ENCODE results near the gene HDAC9. TPM values are rescaled to one million over a fixed set of nuclear protein-coding genes. Genes with fewer than 3 reads are reported as not detected.

HDAC9 gene
- total RNA-seq, 1 donor from 2014 or later, result 28.6 TPM

DNA sequence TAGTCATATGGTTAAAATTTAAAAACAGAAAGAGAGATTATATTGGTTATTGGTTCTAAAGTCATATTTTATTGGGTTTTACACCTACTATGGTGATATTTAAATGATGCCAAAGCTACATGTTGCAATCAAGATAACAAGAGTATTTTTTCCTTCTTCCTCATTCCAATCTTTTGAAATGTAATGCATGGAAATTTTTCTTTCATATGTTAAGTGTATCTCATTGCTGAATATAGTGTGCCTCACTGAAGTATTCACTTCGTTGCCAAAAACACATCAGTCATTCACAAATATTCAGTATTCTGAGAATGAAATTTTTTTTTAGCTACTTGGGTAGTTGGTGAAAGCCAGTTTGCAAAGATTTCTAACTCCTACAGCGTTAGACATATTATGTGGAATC lies 19.5 kb downstream of the HDAC9 start:
- no peaks in the 10 kb centered on the region for H3K27me3 Mint-ChIP-seq (ENCODE audit: insufficient read depth, low read depth)
- Histone ChIP-seq H3K9me3 (ENCODE audit: low read depth) (no peaks in the 10 kb centered on the region), H3K27me3 (no peaks in the 10 kb centered on the region), H3K4me2 (no peak overlapping the region), H4K20me1 (ENCODE audit: low read depth) (no peaks in the 10 kb centered on the region), H3K9ac (no peak overlapping the region), H2AFZ (replicated peaks) (no peak overlapping the region), H3F3A (ENCODE audit: low read depth) (no peaks in the 10 kb centered on the region), H3K79me2 (ENCODE audit: low read depth) (no peaks in the 10 kb centered on the region), H3K4me3 (no peak overlapping the region), H3K4me1 (peaks cover 6% of the 10 kb centered on the region), H3K27ac (no peak overlapping the region), H3K36me3 (no peaks in the 10 kb centered on the region)
- TF ChIP-seq, protein P1, sequence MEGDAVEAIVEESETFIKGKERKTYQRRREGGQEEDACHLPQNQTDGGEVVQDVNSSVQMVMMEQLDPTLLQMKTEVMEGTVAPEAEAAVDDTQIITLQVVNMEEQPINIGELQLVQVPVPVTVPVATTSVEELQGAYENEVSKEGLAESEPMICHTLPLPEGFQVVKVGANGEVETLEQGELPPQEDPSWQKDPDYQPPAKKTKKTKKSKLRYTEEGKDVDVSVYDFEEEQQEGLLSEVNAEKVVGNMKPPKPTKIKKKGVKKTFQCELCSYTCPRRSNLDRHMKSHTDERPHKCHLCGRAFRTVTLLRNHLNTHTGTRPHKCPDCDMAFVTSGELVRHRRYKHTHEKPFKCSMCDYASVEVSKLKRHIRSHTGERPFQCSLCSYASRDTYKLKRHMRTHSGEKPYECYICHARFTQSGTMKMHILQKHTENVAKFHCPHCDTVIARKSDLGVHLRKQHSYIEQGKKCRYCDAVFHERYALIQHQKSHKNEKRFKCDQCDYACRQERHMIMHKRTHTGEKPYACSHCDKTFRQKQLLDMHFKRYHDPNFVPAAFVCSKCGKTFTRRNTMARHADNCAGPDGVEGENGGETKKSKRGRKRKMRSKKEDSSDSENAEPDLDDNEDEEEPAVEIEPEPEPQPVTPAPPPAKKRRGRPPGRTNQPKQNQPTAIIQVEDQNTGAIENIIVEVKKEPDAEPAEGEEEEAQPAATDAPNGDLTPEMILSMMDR (IDR thresholded peaks at IDR 0.05), result no peak
- TF ChIP-seq EZH2phosphoT487 (IDR thresholded peaks at IDR 0.05), result no peak
- no peak for TF ChIP-seq EZH2 (IDR thresholded peaks at IDR 0.05)
- H3K4me3 Mint-ChIP-seq, result no peak overlapping the region
- no peak for DNase-seq (ENCODE audit: low spot score)
- H3K36me3 Mint-ChIP-seq, result no peaks in the 10 kb centered on the region
- peaks cover 3% of the 10 kb centered on the region for H3K4me1 Mint-ChIP-seq
- H3K27ac Mint-ChIP-seq, result no peak overlapping the region
- no peaks in the 10 kb centered on the region for H3K9me3 Mint-ChIP-seq

DNA sequence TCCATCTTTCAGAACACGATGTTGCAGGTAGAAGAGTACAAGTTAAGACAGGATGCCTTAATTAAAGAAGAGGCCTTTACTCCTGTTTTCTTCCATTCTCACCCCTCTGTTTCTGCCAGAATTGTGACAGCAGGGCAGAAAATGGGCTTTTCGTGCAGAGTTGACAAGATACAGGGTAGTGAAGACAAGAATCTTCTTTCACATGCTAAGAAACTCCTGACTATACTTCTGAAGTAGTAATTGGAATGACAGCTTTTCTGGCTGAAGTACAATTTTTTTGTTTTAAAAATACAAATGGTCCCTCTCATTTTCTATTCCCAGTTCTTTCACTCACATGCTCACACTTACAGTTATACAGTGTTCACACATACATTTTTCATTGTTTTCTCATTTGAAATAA lies 22.1 kb downstream of the HDAC9 start:
- H3K9ac ChIP-seq, result no peak overlapping the region
- DNase-seq (ENCODE audit: low spot score), result no peak
- Mint-ChIP-seq H3K36me3 (no peaks in the 10 kb centered on the region), H3K4me1 (peaks cover 11% of the 10 kb centered on the region), H3K9me3 (no peaks in the 10 kb centered on the region), H3K27me3 (ENCODE audit: insufficient read depth, low read depth) (no peaks in the 10 kb centered on the region), H3K27ac (no peak overlapping the region), H3K4me3 (no peak overlapping the region)
- H3K4me3 ChIP-seq, result no peak overlapping the region
- H3F3A ChIP-seq (ENCODE audit: low read depth), result no peaks in the 10 kb centered on the region
- H3K27me3 ChIP-seq, result no peaks in the 10 kb centered on the region
- H3K27ac ChIP-seq, result no peak overlapping the region
- no peaks in the 10 kb centered on the region for H3K36me3 ChIP-seq
- no peaks in the 10 kb centered on the region for H3K9me3 ChIP-seq (ENCODE audit: low read depth)
- peaks cover 17% of the 10 kb centered on the region for H3K4me1 ChIP-seq
- no peaks in the 10 kb centered on the region for H4K20me1 ChIP-seq (ENCODE audit: low read depth)
- TF ChIP-seq, protein P1 (IDR thresholded peaks at IDR 0.05), result no peak
- TF ChIP-seq EZH2phosphoT487 (IDR thresholded peaks at IDR 0.05) (no peak), EZH2 (IDR thresholded peaks at IDR 0.05) (no peak)
- no peak overlapping the region for H2AFZ ChIP-seq (replicated peaks)
- H3K4me2 ChIP-seq, result no peak overlapping the region
- no peaks in the 10 kb centered on the region for H3K79me2 ChIP-seq (ENCODE audit: low read depth)

DNA sequence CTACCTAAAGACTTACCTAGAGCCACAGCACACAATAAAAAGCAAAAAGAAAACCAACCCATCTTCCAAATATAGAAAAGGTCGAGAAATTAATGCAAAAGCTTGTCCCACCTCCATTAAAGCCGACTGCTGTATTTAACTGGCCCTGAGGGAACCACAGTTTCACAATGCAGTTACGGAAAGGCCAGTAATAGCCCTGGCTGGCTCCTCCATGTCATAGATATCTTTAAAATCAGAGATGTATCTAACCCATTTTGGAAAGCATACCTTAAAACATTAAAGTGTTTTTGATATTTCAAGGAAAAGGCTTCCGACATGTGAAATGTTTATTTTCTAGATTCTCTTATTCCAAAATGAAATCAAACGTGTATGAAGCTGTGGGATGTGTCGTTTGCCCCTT lies 23.0 kb downstream of the HDAC9 start:
- no peak overlapping the region for H3K9ac ChIP-seq
- no peak overlapping the region for H3K27ac Mint-ChIP-seq
- H3K27me3 Mint-ChIP-seq (ENCODE audit: insufficient read depth, low read depth), result no peaks in the 10 kb centered on the region
- TF ChIP-seq EZH2phosphoT487 (IDR thresholded peaks at IDR 0.05) (no peak), EZH2 (IDR thresholded peaks at IDR 0.05) (no peak)
- TF ChIP-seq, protein P1 (IDR thresholded peaks at IDR 0.05), result no peak
- H3K27me3 ChIP-seq, result no peaks in the 10 kb centered on the region
- H3F3A ChIP-seq (ENCODE audit: low read depth), result no peaks in the 10 kb centered on the region
- H3K4me2 ChIP-seq, result no peak overlapping the region
- H3K27ac ChIP-seq, result no peak overlapping the region
- no peaks in the 10 kb centered on the region for H3K9me3 ChIP-seq (ENCODE audit: low read depth)
- H3K4me3 Mint-ChIP-seq, result no peak overlapping the region
- H3K36me3 ChIP-seq, result no peaks in the 10 kb centered on the region
- DNase-seq (ENCODE audit: low spot score), result no peak
- H3K9me3 Mint-ChIP-seq, result no peaks in the 10 kb centered on the region
- peaks cover 22% of the 10 kb centered on the region for H3K4me1 ChIP-seq
- peaks cover 7% of the 10 kb centered on the region for H3K4me1 Mint-ChIP-seq
- no peak overlapping the region for H3K4me3 ChIP-seq
- H4K20me1 ChIP-seq (ENCODE audit: low read depth), result no peaks in the 10 kb centered on the region
- no peaks in the 10 kb centered on the region for H3K79me2 ChIP-seq (ENCODE audit: low read depth)
- no peaks in the 10 kb centered on the region for H3K36me3 Mint-ChIP-seq
- H2AFZ ChIP-seq (replicated peaks), result no peak overlapping the region
